Measurements from ENCODE around the gene FHOD1. TPM values are rescaled to one million over a fixed set of nuclear protein-coding genes. Genes with fewer than 3 reads are reported as not detected.
A peak's percentile ranks its signal among the peaks of the same experiment; 100 is the strongest.

The FHOD1 gene
- total RNA-seq, 1 experiment from 2014 or later: 45.5 TPM

DNA sequence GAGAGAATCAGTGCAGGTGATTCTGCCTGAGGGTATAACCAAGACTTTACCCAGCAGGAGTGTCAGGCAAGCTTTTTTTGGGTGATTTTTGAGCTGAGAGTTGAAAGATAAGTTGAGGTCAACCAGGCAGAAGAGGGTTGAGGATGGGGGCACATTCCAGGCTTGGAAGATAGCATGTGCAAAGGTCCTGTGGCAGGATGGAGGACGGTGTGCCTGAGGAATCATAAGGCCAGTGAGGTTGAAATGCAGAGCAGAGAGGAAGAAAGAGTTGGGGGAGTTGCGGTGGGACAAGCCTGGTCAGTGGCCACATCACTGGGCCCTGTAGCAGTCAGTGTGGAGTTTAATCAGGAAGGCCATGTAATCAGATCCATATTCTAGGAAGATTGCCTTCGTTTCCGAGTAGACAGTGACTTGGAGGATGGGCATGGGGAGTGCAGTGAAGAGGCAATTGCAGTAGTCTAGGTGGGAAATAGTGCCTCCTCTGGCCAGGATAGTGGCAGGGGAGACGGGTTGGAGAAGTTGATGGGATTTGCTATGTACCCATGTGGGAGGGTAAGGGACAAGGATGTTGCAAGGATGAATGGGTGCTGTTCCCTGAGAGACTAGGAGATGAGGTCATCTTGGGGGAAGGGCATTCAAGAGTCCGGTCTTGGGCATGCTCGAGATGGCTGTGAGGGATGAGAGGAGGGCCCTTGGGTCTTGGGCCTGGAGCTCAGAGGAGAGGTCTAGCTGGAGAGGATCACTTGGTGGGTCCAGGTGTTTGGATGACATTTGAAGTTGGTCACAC, 36.0 kb upstream of the FHOD1 start:
- H3K4me2 ChIP-seq (ENCODE audit: low read length): no peak overlapping the region
- no peaks in the 10 kb centered on the region for H3K9me3 ChIP-seq (ENCODE audit: low read length)
- H3F3A ChIP-seq (ENCODE audit: low read length, unreplicated experiment): no peaks in the 10 kb centered on the region
- H2AFZ ChIP-seq (ENCODE audit: low read length): no peak overlapping the region
- H3K27me3 ChIP-seq (ENCODE audit: low read length): no peaks in the 10 kb centered on the region
- H3K9ac ChIP-seq (ENCODE audit: low read length): no peak overlapping the region
- H3K79me2 ChIP-seq (ENCODE audit: low read length): peaks cover 6% of the 10 kb centered on the region; the same call in 1 of the 2 replicates
- ChIA-PET CTCF (no interaction called here), POLR2A (ENCODE audit: unreplicated experiment) (no interaction called here)
- peaks cover 7% of the 10 kb centered on the region for H3K4me1 ChIP-seq (ENCODE audit: insufficient read depth, low read length)
- ATAC-seq (no peak), DNase-seq (peak; percentile 10)
- H3K27ac ChIP-seq (ENCODE audit: low read length): no peak overlapping the region
- no peaks in the 10 kb centered on the region for H4K20me1 ChIP-seq (ENCODE audit: low read length)
- H3K4me3 ChIP-seq (ENCODE audit: low read length): no peak overlapping the region
- no TSS peak for BruUV-seq (replicated peaks)
- no peaks in the 10 kb centered on the region for H3K36me3 ChIP-seq (ENCODE audit: low read depth, low read length)
- no peaks in the 10 kb centered on the region for H3K9me2 ChIP-seq (replicated peaks; ENCODE audit: low read length)
- intact Hi-C loops (cut with micrococcal nuclease): no loop called here
- TF ChIP-seq EZH2phosphoT487 (IDR thresholded peaks at IDR 0.05; ENCODE audit: borderline replicate concordance, low read length) (no peak), EZH2 (IDR thresholded peaks at IDR 0.05; ENCODE audit: low read length, unreplicated experiment) (no peak)
- TF ChIP-seq, protein P1, sequence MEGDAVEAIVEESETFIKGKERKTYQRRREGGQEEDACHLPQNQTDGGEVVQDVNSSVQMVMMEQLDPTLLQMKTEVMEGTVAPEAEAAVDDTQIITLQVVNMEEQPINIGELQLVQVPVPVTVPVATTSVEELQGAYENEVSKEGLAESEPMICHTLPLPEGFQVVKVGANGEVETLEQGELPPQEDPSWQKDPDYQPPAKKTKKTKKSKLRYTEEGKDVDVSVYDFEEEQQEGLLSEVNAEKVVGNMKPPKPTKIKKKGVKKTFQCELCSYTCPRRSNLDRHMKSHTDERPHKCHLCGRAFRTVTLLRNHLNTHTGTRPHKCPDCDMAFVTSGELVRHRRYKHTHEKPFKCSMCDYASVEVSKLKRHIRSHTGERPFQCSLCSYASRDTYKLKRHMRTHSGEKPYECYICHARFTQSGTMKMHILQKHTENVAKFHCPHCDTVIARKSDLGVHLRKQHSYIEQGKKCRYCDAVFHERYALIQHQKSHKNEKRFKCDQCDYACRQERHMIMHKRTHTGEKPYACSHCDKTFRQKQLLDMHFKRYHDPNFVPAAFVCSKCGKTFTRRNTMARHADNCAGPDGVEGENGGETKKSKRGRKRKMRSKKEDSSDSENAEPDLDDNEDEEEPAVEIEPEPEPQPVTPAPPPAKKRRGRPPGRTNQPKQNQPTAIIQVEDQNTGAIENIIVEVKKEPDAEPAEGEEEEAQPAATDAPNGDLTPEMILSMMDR (conservative IDR thresholded peaks at IDR 0.05; ENCODE audit: low read depth, low read length): no peak; the same call in 1 of the 2 replicates

DNA sequence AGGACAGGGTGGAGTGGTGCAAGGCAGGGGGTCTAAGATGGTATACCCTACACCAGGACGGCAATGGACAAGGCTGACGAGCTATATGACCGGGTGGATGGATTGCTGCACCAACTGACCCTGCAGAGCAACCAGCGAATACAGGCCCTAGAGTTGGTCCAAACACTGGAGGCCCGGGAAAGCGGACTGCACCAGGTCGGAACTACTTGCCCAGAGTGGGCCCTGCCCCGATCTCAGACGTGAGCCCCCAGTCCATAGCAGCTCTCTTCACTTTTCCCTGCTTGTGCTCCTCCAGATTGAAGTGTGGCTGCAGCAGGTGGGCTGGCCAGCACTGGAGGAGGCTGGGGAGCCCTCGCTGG, 35.1 kb upstream of the FHOD1 start:
- H3K4me2 ChIP-seq (ENCODE audit: low read length): no peak overlapping the region
- peaks cover 6% of the 10 kb centered on the region; the same call in 1 of the 2 replicates for H3K79me2 ChIP-seq (ENCODE audit: low read length)
- intact Hi-C loops (cut with micrococcal nuclease): no loop called here
- POLR2A ChIA-PET (ENCODE audit: unreplicated experiment): no interaction called here
- H3K9ac ChIP-seq (ENCODE audit: low read length): no peak overlapping the region
- H4K20me1 ChIP-seq (ENCODE audit: low read length): no peaks in the 10 kb centered on the region
- no peaks in the 10 kb centered on the region for H3K9me3 ChIP-seq (ENCODE audit: low read length)
- no peak overlapping the region for H3K4me3 ChIP-seq (ENCODE audit: low read length)
- H3K36me3 ChIP-seq (ENCODE audit: low read depth, low read length): no peaks in the 10 kb centered on the region
- H3K27me3 ChIP-seq (ENCODE audit: low read length): no peaks in the 10 kb centered on the region
- no TSS peak for BruUV-seq (replicated peaks)
- no peak for DNase-seq
- TF ChIP-seq EZH2phosphoT487 (IDR thresholded peaks at IDR 0.05; ENCODE audit: borderline replicate concordance, low read length): no peak
- no peak for TF ChIP-seq EZH2 (IDR thresholded peaks at IDR 0.05; ENCODE audit: low read length, unreplicated experiment)
- TF ChIP-seq, protein P1 (conservative IDR thresholded peaks at IDR 0.05; ENCODE audit: low read depth, low read length): no peak
- CTCF ChIA-PET: interaction anchor here (0.6 kb wide), 1 partner anchor 36 kb away, joined by 8 read pairs; no protein-coding TSS in a partner anchor
- ATAC-seq: no peak
- no peaks in the 10 kb centered on the region for H3K9me2 ChIP-seq (replicated peaks; ENCODE audit: low read length)
- H3K27ac ChIP-seq (ENCODE audit: low read length): no peak overlapping the region
- no peak overlapping the region for H2AFZ ChIP-seq (ENCODE audit: low read length)
- no peaks in the 10 kb centered on the region for H3F3A ChIP-seq (ENCODE audit: low read length, unreplicated experiment)
- peaks cover 15% of the 10 kb centered on the region for H3K4me1 ChIP-seq (ENCODE audit: insufficient read depth, low read length)
